Measurements from ENCODE around the gene SPACA6.

DNA sequence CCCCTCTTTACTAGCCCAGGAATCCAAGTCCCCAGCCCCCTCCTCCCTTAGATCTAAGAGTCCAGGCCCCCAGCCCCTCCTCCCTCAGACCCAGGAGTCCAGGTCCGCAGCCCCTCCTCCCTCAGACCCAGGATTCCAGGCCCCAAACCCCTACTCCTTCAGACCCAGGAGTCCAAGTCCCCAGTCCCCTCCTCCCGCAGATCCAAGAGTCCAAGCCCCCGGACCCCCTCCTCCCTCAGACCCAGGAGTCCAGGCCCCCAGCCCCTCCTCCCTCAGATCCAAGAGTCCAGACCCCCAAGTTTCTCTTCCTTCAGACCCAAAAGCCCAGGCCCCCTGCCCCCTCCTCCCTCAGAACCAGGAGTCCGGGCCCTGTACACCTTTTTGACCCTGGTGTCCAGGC, 11.5 kb downstream of the SPACA6 start:
- TF ChIP-seq, protein P1, sequence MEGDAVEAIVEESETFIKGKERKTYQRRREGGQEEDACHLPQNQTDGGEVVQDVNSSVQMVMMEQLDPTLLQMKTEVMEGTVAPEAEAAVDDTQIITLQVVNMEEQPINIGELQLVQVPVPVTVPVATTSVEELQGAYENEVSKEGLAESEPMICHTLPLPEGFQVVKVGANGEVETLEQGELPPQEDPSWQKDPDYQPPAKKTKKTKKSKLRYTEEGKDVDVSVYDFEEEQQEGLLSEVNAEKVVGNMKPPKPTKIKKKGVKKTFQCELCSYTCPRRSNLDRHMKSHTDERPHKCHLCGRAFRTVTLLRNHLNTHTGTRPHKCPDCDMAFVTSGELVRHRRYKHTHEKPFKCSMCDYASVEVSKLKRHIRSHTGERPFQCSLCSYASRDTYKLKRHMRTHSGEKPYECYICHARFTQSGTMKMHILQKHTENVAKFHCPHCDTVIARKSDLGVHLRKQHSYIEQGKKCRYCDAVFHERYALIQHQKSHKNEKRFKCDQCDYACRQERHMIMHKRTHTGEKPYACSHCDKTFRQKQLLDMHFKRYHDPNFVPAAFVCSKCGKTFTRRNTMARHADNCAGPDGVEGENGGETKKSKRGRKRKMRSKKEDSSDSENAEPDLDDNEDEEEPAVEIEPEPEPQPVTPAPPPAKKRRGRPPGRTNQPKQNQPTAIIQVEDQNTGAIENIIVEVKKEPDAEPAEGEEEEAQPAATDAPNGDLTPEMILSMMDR (conservative IDR thresholded peaks at IDR 0.05; ENCODE audit: low read length), result no peak
- TF ChIP-seq EZH2phosphoT487 (IDR thresholded peaks at IDR 0.05; ENCODE audit: borderline replicate concordance), result no peak
